Breast epithelium (tissue), 3 donors: ENCODE results near the gene ZBTB14.

ENCODE experiments used
- CTCF ChIP-seq, 3 donors: fragments of 450-650 bp; IDR thresholded peaks; one replicate each; pipeline ENCODE4 v1.5.1; 2016 to 2017; ENCODE audit warnings: antibody characterized with exemption in 3 of 3, mild to moderate bottlenecking in 3 of 3, moderate library complexity in 3 of 3
- POLR2A ChIP-seq: fragments of 450-650 bp; IDR thresholded peaks from one replicate; pipeline ENCODE4 v1.6.1; 2016; ENCODE audit warnings: antibody characterized with exemption, mild to moderate bottlenecking, moderate library complexity
- POLR2AphosphoS5 ChIP-seq, 3 donors: sonication (generic); formaldehyde crosslinking; IDR thresholded peaks; one replicate each; pipeline ENCODE4 v1.6.1; 2017; ENCODE audit warnings: antibody characterized with exemption in 3 of 3

- TF ChIP-seq CTCF (IDR thresholded peaks at IDR 0.05) (no peak), POLR2AphosphoS5 (IDR thresholded peaks at IDR 0.05) (no peak), POLR2A (no peak)
These were observed 26.7 kb downstream of the ZBTB14 start for GRCh38 chr18:5268874-5269273.
